Hepatocyte (in vitro differentiated cells): ENCODE results near the gene RAB3GAP1.

Experiments used
- CTCF ChIP-seq: fragments of 200-600 bp; sonication (generic); IDR thresholded peaks from 2 replicates; pipeline ENCODE4 v1.5.1; 2016; ENCODE audit warnings: antibody characterized with exemption, mild to moderate bottlenecking; ENCODE audit not compliant: poor library complexity
- EZH2 ChIP-seq: fragments of 200-600 bp; sonication (generic); IDR thresholded peaks from 2 replicates; pipeline ENCODE4 v1.6.1; 2016; ENCODE audit warnings: antibody characterized with exemption, mild to moderate bottlenecking, borderline replicate concordance
- EZH2phosphoT487 ChIP-seq: fragments of 200-600 bp; sonication (generic); IDR thresholded peaks from one replicate; pipeline ENCODE4 v1.6.1; 2018; ENCODE audit warnings: antibody characterized with exemption, mild to moderate bottlenecking, low read depth, moderate library complexity; ENCODE audit not compliant: unreplicated experiment, severe bottlenecking

- TF ChIP-seq CTCF = peak; percentile 98
- TF ChIP-seq EZH2 = no peak
- TF ChIP-seq EZH2phosphoT487 = no peak
These were observed 47.9 kb upstream of the RAB3GAP1 start for GRCh38 chr2:135004005-135004746.
